EH (cell line): ENCODE data around the gene GTF3C4.

ENCODE experiments used
- DNase-seq: peaks from one replicate; pipeline ENCODE4 v3.0.0-alpha.2; 2015; ENCODE audit warnings: low read depth

Gene GTF3C4

DNA sequence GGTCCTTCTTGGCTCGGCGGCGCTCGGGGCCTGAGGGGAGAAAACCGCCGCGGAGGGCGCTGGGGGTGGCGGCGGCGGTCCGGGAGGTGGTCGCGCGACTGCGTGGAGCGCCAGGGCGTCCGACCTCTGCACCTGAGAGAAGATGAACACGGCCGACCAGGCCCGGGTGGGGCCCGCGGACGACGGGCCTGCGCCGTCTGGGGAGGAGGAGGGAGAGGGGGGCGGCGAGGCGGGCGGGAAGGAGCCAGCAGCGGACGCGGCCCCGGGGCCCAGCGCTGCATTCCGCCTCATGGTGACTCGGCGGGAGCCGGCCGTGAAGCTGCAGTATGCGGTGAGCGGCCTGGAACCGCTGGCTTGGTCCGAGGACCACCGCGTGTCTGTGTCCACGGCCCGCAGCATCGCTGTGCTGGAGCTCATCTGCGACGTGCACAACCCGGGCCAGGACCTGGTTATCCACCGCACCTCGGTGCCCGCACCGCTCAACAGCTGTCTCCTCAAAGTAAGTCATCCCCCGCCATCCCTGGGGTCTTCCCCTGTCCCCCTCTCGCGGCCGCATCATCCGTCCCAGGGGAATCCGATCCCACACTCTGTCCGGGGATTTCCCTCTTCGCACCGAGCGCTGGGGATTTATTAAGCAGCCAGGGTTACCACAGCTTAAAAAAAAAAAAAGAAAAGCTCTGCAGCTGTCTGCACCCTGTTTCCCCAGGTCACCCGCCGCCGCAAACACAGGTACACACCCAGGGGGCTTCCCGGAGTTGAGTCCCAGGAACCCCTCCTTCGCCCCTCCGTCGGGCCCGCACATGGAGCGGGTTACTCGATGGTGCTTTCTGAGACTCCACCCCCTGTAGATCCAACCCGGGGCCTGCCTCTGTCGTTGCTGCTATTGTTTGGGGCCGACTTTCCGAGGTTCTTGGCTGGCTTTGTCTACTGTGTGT, at the start of gene GTF3C4:
GTF3C4 (plus strand) TSS at position 8 of the 935 bp plus-strand sequence; CDS start at position 143, 135 bp downstream.
- DNase-seq = peak; percentile 34

- peak; percentile 69 for DNase-seq
Observed at GRCh38 chr9:132622159-132622558, 48.1 kb upstream of the GTF3C4 start.

GRCh38 chr9:132626285-132626684, 44.0 kb upstream of the GTF3C4 start:
- no peak for DNase-seq

DNA sequence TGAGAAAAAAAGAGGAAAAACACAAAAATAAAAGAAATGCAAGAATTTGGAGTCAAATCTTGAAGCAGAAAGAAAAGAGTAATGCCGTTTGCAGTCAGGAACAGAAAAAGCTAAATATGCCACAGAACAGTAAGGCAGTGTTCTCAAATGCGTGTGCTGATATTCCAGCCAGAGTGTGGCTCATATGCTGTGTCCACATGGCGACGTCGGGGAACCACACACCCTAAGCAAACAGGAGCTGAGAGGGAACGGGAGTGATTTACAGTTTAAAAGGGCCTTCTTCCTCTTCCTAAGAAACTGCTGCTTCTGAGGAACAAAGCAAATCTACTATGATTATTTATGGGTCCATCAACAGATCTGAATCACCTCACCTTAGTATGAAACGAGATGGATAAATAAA, 43.2 kb upstream of the GTF3C4 start:
- no peak for DNase-seq

DNA sequence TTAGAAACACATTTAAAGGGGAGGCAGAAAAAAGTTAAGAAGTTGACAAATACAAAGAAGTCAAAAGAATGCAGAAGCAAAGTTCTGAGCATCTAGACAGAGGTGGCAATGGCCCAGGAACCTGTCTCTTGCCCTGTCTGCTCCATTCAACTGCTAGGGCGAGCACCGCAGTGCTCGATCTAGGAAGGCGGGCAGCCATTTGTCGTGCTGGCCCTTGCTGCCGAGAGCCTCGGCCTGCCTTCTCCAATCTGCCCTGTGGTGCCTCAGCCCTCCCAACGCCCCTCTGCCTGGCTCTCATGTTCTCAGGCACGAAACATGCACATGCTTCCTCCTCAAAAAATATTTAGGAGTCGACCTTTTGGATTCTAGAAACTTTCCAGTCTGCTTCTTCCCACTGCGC, 42.7 kb upstream of the GTF3C4 start:
- no peak for DNase-seq

DNA sequence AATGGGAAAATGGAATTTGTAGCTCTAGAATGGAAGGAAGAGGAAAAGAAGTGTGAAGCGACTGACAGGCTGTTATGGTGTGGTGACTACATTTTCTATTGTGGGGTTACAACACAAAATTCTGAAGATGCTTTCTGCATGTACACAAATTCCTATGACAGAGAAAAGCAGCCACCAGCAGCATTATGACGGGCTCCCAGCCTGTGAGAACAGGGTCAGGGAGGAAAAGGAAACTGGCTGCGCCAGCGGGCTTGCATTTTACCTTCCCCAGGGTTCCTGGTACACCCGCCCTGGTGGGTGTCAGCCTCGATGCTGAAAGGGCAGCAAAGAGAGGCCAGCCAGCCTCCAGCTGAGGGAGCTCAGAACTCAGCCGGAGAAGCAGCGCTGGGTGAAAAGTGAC, 41.5 kb upstream of the GTF3C4 start:
- no peak for DNase-seq

GRCh38 chr9:132630116-132630515, 40.1 kb upstream of the GTF3C4 start:
- DNase-seq = no peak

DNA sequence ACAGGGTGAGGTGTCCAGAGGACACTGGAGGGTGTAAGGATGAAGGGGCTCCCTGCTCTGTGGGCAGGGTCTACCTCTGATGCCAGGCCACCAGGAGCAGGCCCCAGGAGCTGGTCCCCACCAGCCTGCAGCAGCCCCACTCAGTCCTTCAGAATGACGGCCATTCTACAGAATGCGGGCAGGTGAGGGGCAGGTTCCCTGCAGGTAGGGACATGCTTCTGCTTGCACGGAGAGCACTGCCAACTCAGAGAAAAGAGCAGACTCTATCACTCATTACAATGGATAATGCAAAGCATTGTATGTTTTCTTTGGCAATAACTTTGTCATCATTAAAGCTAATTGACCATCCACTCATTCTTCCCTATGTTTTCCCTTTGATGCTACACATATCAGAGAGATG, 39.5 kb upstream of the GTF3C4 start:
- no peak for DNase-seq

- DNase-seq = peak; percentile 80
Observed at GRCh38 chr9:132631280-132631679, 39.0 kb upstream of the GTF3C4 start.

DNA sequence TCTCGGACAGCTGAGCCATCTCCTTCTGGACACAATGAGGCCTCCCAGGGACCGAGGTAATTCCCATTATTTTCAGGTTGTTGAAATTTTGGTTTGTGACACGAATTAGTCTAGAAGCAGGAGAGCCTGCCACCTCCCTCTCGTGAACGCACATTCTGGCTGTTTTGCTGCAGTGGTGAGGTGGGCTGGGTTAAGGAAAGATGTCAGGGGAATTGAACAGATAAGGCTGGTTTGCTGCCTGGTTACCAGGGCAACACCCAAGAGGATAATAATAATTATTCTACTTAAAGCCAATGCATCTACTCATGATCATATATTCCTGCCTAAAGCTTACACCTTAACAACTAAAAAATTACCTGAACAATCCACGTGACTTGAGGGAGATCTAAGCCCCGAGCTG, 38.6 kb upstream of the GTF3C4 start:
- no peak for DNase-seq

DNA sequence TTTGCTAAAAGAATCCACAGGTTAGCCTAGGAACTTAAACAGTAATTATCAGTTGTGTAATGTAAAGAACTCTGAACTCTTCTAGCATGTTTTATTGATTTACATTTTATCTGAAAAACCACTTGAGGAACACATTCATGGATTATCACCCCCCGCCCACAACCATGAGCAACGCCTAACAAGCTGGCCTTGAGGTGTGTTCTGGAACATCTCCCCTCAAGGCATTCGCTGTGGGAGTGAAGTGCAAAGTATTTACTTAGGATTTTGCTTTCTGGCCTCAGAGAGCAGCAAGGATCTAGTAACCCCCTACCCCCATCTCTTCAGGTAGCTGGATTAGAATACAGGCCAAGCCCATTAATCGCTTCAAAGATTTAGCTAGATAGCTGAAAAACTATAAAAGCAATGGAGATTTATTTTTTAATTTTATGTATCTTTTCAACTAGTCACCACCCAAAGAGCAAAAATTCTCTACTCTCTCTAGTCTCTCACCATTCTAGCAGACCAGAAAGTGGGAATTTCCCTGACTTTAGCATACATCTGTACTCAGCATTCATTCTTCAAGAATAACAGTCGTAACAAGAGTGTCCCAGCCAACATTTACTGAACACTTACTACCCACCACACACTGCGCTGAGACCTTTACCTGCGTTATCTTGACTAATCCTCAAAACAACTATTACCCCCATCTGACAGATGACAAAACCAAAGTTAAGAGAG, 37.7 kb upstream of the GTF3C4 start:
- DNase-seq = no peak

- no peak for DNase-seq
Observed at GRCh38 chr9:132634327-132634726, 35.9 kb upstream of the GTF3C4 start.

GRCh38 chr9:132637351-132637750, 32.9 kb upstream of the GTF3C4 start:
- DNase-seq = no peak

GRCh38 chr9:132637801-132638200, 32.5 kb upstream of the GTF3C4 start:
- DNase-seq = no peak

- DNase-seq = peak; percentile 36
Observed at GRCh38 chr9:132638240-132638639, 32.0 kb upstream of the GTF3C4 start.

GRCh38 chr9:132639322-132639721, 30.9 kb upstream of the GTF3C4 start:
- DNase-seq = no peak

- DNase-seq = no peak
Observed at GRCh38 chr9:132641216-132641615, 29.0 kb upstream of the GTF3C4 start.

GRCh38 chr9:132644251-132644650, 26.0 kb upstream of the GTF3C4 start:
- DNase-seq = no peak

DNA sequence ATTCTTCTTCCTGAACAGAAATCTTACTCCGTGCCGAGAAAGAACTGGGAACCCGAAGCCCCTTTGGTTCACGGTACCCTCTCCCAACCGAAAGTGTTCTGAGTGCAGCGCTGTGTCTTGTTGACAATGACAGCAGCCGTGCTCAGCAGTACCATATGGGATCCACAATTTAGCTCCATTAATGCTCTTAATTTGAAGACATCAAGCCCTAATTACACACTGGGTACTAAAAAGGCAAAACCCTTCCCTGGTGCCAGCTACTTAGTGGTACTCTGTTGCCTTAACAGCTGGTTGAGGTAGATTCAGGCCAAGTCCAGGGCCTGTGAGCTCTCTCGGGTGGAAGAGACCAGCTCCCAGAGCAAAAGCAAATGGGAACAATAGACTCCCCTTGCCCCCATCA, 25.0 kb upstream of the GTF3C4 start:
- no peak for DNase-seq

DNA sequence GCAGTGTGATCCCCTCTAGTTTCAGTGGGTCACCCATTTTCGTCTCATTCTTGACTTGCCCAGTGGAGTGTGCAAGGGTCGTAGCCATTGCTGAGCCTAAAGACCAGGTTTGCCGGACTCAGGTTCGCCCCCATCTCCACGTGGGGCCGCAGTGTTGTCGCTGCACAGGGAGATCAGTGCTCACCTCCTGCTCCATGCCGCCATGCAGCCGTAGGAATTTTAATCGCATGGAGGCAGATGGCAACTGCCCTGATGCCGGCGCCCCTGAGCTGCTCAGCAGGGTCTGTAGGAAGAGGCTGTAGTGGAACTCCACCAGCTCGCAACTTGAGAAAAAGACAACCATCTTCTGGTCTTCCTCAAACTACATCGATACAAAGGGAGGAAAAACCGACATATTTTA, 24.6 kb upstream of the GTF3C4 start:
- no peak for DNase-seq

GRCh38 chr9:132646726-132647125, 23.5 kb upstream of the GTF3C4 start:
- no peak for DNase-seq

GRCh38 chr9:132647355-132647754, 22.9 kb upstream of the GTF3C4 start:
- peak; percentile 99 for DNase-seq

GRCh38 chr9:132647806-132648205, 22.5 kb upstream of the GTF3C4 start:
- peak; percentile 63 for DNase-seq
